GM10266 (cell line): Measurements from ENCODE around the gene PICK1.

Source experiments
- DNase-seq: peaks from one replicate; pipeline ENCODE4 v3.0.0; 2012; ENCODE audit errors: extremely low spot score
- CTCF ChIP-seq: IDR thresholded peaks from 2 replicates; pipeline ENCODE4 v1.5.1; 2012; ENCODE audit warnings: mild to moderate bottlenecking, low read depth; ENCODE audit not compliant: control insufficient read depth, insufficient read depth; ENCODE audit errors: missing control alignments

The PICK1 gene

GRCh38 chr22:38017939-38018885, 39.0 kb upstream of the PICK1 start:
- TF ChIP-seq CTCF = no peak
- DNase-seq = no peak

- DNase-seq = no peak
- no peak for TF ChIP-seq CTCF
Measured at GRCh38 chr22:38018938-38019827, 38.0 kb upstream of the PICK1 start.

GRCh38 chr22:38021206-38021605, 36.0 kb upstream of the PICK1 start:
- no peak for TF ChIP-seq CTCF
- DNase-seq = no peak

- TF ChIP-seq CTCF = no peak
- no peak for DNase-seq
Measured at GRCh38 chr22:38023045-38023444, 34.2 kb upstream of the PICK1 start.

GRCh38 chr22:38025514-38025913, 31.7 kb upstream of the PICK1 start:
- no peak for TF ChIP-seq CTCF
- no peak for DNase-seq

GRCh38 chr22:38026130-38027111, 30.8 kb upstream of the PICK1 start:
- no peak for TF ChIP-seq CTCF
- no peak for DNase-seq
